Epithelial cell of proximal tubule (primary cell): Measurements from ENCODE around the gene ZBTB40. TPM values are rescaled to one million over a fixed set of nuclear protein-coding genes. Genes with fewer than 3 reads are reported as not detected.

ENCODE experiments used
- DNase-seq: peaks from one replicate; pipeline ENCODE4 v3.0.0-alpha.2; 2011; ENCODE audit warnings: low read depth
- H3K4me3 ChIP-seq: 2 replicates; pipeline ENCODE4 v1.5.1; 2011; ENCODE audit warnings: low read depth, mild to moderate bottlenecking, low read length
- CTCF ChIP-seq: conservative IDR thresholded peaks from 2 replicates; pipeline ENCODE4 v1.5.1; 2012; ENCODE audit warnings: low read depth, mild to moderate bottlenecking, low read length
- total RNA-seq: library from RNA; depleted of rRNA; stranded (reverse); fragments of >200 nt; gene quantifications from 2 replicates; pipeline ENCODE4 v1.2.3, GENCODE V29; 2015

ZBTB40 gene
- total RNA-seq, 1 donor from 2014 or later: 6.9 TPM

GRCh38 chr1:22454476-22455056 lies 2.9 kb downstream of the ZBTB40 start:
- no peak for DNase-seq
- no peak overlapping the region for H3K4me3 ChIP-seq
- no peak for TF ChIP-seq CTCF

GRCh38 chr1:22457345-22457744 lies 5.7 kb downstream of the ZBTB40 start:
- no peak overlapping the region for H3K4me3 ChIP-seq
- no peak for TF ChIP-seq CTCF
- no peak for DNase-seq

- H3K4me3 ChIP-seq: no peak overlapping the region
- no peak for DNase-seq
- no peak for TF ChIP-seq CTCF
These were observed 6.2 kb downstream of the ZBTB40 start for GRCh38 chr1:22457836-22458235.

GRCh38 chr1:22461100-22461499 lies 9.4 kb downstream of the ZBTB40 start:
- no peak for TF ChIP-seq CTCF
- no peak for DNase-seq
- H3K4me3 ChIP-seq: no peak overlapping the region

- no peak for DNase-seq
- no peak for TF ChIP-seq CTCF
- no peak overlapping the region for H3K4me3 ChIP-seq
These were observed 10.3 kb downstream of the ZBTB40 start for GRCh38 chr1:22461678-22462527.

- no peak overlapping the region for H3K4me3 ChIP-seq
- no peak for TF ChIP-seq CTCF
- no peak for DNase-seq
These were observed 11.3 kb downstream of the ZBTB40 start for GRCh38 chr1:22462928-22463327.
